DND-41 (cell line): ENCODE measurements around the gene SYNM.

ENCODE experiments used
- ATAC-seq: fragments of 200-7000 bp; cut with Tn5 transposase; 3 replicates; pipeline ENCODE4 v1.9.1; 2021; ENCODE audit warnings: low read depth; ENCODE audit not compliant: insufficient read depth
- DNase-seq: peaks from one replicate; pipeline ENCODE4 v3.0.0-alpha.2; 2020
- H2AFZ ChIP-seq: 2 replicates; pipeline ENCODE4 v1.6.0; 2012; ENCODE audit warnings: low read depth, low read length
- H3K27ac ChIP-seq: 2 replicates; pipeline ENCODE4 v1.5.1; 2012; ENCODE audit warnings: low read length, inconsistent platforms
- H3K27me3 ChIP-seq: fragments of 200-600 bp; sonication (generic); 2 replicates; pipeline ENCODE4 v1.6.0; 2012; ENCODE audit warnings: low read length, mild to moderate bottlenecking, inconsistent platforms; ENCODE audit not compliant: insufficient read depth, poor library complexity
- H3K36me3 ChIP-seq: 2 replicates; pipeline ENCODE4 v1.5.1; 2012; ENCODE audit warnings: low read length, inconsistent platforms; ENCODE audit not compliant: insufficient read depth
- H3K4me1 ChIP-seq: 2 replicates; pipeline ENCODE4 v1.5.1; 2012; ENCODE audit warnings: mild to moderate bottlenecking, low read length; ENCODE audit not compliant: insufficient read depth
- H3K4me2 ChIP-seq: 2 replicates; pipeline ENCODE4 v1.6.0; 2012; ENCODE audit warnings: mild to moderate bottlenecking, moderate library complexity, low read length, inconsistent platforms; ENCODE audit not compliant: insufficient read depth
- H3K4me3 ChIP-seq, 2 experiments: fragments of 200-600 bp in 1 of 2; shearing (Covaris generic) in 1 of 2; 2 replicates each; pipeline ENCODE4 v1.5.1; 2012 to 2016; ENCODE audit warnings: inconsistent platforms in 2 of 2, low read length in 2 of 2, mild to moderate bottlenecking in 2 of 2, low read depth in 1 of 2, moderate library complexity in 1 of 2
- H3K79me2 ChIP-seq: 2 replicates; pipeline ENCODE4 v1.6.0; 2012; ENCODE audit warnings: low read length, inconsistent platforms; ENCODE audit not compliant: insufficient read depth
- H3K9ac ChIP-seq: 2 replicates; pipeline ENCODE4 v1.6.0; 2012; ENCODE audit warnings: low read depth, mild to moderate bottlenecking, inconsistent platforms, low read length, moderate library complexity
- H3K9me3 ChIP-seq: 2 replicates; pipeline ENCODE4 v1.5.1; 2012; ENCODE audit warnings: low read length, moderate library complexity, mild to moderate bottlenecking, inconsistent platforms; ENCODE audit not compliant: insufficient read depth, severe bottlenecking
- H4K20me1 ChIP-seq: 2 replicates; pipeline ENCODE4 v1.6.0; 2012; ENCODE audit warnings: low read length; ENCODE audit not compliant: insufficient read depth
- EZH2 ChIP-seq: IDR thresholded peaks from 3 replicates; pipeline ENCODE4 v1.6.1; 2012; ENCODE audit warnings: borderline replicate concordance, low read depth, mild to moderate bottlenecking, moderate library complexity, low read length, inconsistent platforms; ENCODE audit not compliant: severe bottlenecking
- TF ChIP-seq, protein P1 (sequence below): IDR thresholded peaks from 2 replicates; pipeline ENCODE4 v1.5.1; 2012; ENCODE audit warnings: borderline replicate concordance, low read length, moderate library complexity, mild to moderate bottlenecking; ENCODE audit not compliant: poor library complexity, severe bottlenecking; ENCODE audit errors: extremely low read depth

Gene SYNM

DNA sequence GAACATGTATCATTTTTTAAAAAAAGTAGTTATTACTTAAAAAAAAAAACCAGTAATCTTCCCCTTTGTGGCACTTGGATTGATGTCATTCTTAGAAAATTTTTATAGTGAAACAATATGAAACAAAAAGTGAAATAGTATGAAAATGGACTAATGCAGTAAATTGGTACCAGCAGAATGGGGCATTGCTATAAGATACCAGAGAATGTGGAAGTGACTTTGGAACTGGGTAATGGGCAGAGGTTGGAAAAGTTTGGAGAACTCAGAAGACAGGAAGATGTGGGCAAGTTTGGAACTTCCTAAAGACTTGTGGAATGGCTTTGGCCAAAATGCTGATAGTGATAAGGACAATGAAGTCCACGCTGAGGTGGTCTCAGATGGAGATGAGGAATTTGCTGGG lies 77.9 kb downstream of the SYNM start:
- no peak overlapping the region for H3K27ac ChIP-seq

More for the DNA sequence above, 77.9 kb downstream of the SYNM start:
- TF ChIP-seq, protein P1, sequence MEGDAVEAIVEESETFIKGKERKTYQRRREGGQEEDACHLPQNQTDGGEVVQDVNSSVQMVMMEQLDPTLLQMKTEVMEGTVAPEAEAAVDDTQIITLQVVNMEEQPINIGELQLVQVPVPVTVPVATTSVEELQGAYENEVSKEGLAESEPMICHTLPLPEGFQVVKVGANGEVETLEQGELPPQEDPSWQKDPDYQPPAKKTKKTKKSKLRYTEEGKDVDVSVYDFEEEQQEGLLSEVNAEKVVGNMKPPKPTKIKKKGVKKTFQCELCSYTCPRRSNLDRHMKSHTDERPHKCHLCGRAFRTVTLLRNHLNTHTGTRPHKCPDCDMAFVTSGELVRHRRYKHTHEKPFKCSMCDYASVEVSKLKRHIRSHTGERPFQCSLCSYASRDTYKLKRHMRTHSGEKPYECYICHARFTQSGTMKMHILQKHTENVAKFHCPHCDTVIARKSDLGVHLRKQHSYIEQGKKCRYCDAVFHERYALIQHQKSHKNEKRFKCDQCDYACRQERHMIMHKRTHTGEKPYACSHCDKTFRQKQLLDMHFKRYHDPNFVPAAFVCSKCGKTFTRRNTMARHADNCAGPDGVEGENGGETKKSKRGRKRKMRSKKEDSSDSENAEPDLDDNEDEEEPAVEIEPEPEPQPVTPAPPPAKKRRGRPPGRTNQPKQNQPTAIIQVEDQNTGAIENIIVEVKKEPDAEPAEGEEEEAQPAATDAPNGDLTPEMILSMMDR, result no peak
- TF ChIP-seq EZH2, result no peak
- Histone ChIP-seq H3K27me3 (no peaks in the 10 kb centered on the region), H3K9ac (no peak overlapping the region), H3K9me3 (no peaks in the 10 kb centered on the region), H3K4me1 (no peaks in the 10 kb centered on the region), H3K4me2 (no peak overlapping the region), H3K79me2 (no peaks in the 10 kb centered on the region), H3K36me3 (no peaks in the 10 kb centered on the region; the same call in 1 of the 2 replicates), H2AFZ (no peak overlapping the region), H3K4me3 (no peak overlapping the region), H4K20me1 (no peaks in the 10 kb centered on the region)
- no peak for ATAC-seq
- no peak for DNase-seq
